ENCODE results near the gene ZNF343.

GRCh38 chr20:2515203-2515602 is 6.5 kb upstream of the ZNF343 start:
- TF ChIP-seq, protein P1, sequence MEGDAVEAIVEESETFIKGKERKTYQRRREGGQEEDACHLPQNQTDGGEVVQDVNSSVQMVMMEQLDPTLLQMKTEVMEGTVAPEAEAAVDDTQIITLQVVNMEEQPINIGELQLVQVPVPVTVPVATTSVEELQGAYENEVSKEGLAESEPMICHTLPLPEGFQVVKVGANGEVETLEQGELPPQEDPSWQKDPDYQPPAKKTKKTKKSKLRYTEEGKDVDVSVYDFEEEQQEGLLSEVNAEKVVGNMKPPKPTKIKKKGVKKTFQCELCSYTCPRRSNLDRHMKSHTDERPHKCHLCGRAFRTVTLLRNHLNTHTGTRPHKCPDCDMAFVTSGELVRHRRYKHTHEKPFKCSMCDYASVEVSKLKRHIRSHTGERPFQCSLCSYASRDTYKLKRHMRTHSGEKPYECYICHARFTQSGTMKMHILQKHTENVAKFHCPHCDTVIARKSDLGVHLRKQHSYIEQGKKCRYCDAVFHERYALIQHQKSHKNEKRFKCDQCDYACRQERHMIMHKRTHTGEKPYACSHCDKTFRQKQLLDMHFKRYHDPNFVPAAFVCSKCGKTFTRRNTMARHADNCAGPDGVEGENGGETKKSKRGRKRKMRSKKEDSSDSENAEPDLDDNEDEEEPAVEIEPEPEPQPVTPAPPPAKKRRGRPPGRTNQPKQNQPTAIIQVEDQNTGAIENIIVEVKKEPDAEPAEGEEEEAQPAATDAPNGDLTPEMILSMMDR (IDR thresholded peaks at IDR 0.05; ENCODE audit: low read depth, low read length, poor library complexity, severe bottlenecking) = no peak
- TF ChIP-seq EZH2phosphoT487 (IDR thresholded peaks at IDR 0.05; ENCODE audit: borderline replicate concordance, low read length) = no peak

Data from DOHH2 (cell line).